ENCODE data around the gene UBTF.

The UBTF gene

GRCh38 chr17:44262654-44263225 lies 43.3 kb upstream of the UBTF start:
- H3K4me3 ChIP-seq (ENCODE audit: low read depth, low read length), result no peak overlapping the region
- DNase-seq (ENCODE audit: low read depth), result no peak
- TF ChIP-seq CTCF (conservative IDR thresholded peaks at IDR 0.05; ENCODE audit: low read depth, low read length), result no peak

DNA sequence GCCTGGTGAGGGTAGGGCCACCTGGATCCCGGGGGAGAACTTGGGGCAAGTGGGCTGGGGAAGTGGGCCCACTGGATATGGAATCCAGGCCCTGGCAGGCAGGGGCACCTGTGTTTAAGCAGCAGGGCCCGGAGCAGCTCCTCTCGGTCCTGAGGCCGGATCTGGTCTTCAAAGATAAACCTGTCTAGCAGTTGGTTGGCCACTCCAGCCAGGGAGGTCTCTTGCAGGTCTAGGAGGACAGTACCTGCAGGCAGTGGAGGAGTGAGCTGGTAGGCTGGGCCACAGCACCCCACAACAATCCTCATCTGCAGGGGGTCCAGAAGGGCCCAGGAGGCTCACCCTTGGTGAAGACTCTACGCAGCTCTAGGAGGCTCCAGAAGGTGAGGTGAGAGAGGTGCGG lies 40.8 kb upstream of the UBTF start:
- DNase-seq (ENCODE audit: low read depth), result no peak
- TF ChIP-seq CTCF (conservative IDR thresholded peaks at IDR 0.05; ENCODE audit: low read depth, low read length), result no peak
- no peak overlapping the region for H3K4me3 ChIP-seq (ENCODE audit: low read depth, low read length)

GRCh38 chr17:44258811-44259351 lies 39.4 kb upstream of the UBTF start:
- DNase-seq (ENCODE audit: low read depth), result no peak
- no peak overlapping the region for H3K4me3 ChIP-seq (ENCODE audit: low read depth, low read length)
- TF ChIP-seq CTCF (conservative IDR thresholded peaks at IDR 0.05; ENCODE audit: low read depth, low read length), result no peak

- no peak for TF ChIP-seq CTCF (conservative IDR thresholded peaks at IDR 0.05; ENCODE audit: low read depth, low read length)
- no peak overlapping the region for H3K4me3 ChIP-seq (ENCODE audit: low read depth, low read length)
- no peak for DNase-seq (ENCODE audit: low read depth)
Measured at GRCh38 chr17:44257815-44258760, 38.6 kb upstream of the UBTF start.

- no peak for DNase-seq (ENCODE audit: low read depth)
- no peak for TF ChIP-seq CTCF (conservative IDR thresholded peaks at IDR 0.05; ENCODE audit: low read depth, low read length)
- no peak overlapping the region for H3K4me3 ChIP-seq (ENCODE audit: low read depth, low read length)
Measured at GRCh38 chr17:44256671-44257070, 37.2 kb upstream of the UBTF start.

DNA sequence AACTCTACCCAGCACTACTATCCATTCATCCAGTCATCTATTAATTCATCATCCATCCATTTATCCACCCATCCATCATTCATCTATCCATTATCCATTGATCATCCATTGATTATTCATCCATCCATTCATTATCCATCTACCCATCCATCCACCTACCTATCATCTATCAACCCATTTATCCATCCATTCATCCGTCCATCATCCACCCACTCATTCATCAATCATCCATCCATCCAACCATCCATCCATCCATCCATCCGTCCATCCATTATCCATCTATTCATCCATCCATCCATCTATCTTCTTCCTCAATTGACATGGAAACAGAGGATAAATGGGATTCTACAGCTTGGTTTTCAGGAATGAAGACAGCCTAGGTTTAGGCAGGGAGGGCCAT lies 36.4 kb upstream of the UBTF start:
- no peak for TF ChIP-seq CTCF (conservative IDR thresholded peaks at IDR 0.05; ENCODE audit: low read depth, low read length)
- no peak overlapping the region for H3K4me3 ChIP-seq (ENCODE audit: low read depth, low read length)
- no peak for DNase-seq (ENCODE audit: low read depth)

Data from choroid plexus epithelial cell (primary cell).